A549 (cell line): ENCODE data around the gene CCL20. TPM values are rescaled to one million over a fixed set of nuclear protein-coding genes. Genes with fewer than 3 reads are reported as not detected.

Source experiments
- ATAC-seq, 2 experiments: fragments of 200-7000 bp in 1 of 2; fragments of >200 bp in 1 of 2; cut with Nextera tagmentation in 1 of 2; cut with Tn5 transposase in 1 of 2; 3 replicates each; pipeline versions ENCODE4 v1.8.0 to v1.9.1; 2018 to 2020; ENCODE audit warnings: mild to moderate bottlenecking in 1 of 2, moderate library complexity in 1 of 2
- CTCF ChIA-PET: fragments of 300-600 bp; sonication (Branson Sonifier 250); formaldehyde crosslinking; extraction: SDS; loops from one replicate; lab custom pipeline; 2021; ENCODE audit warnings: antibody characterized with exemption, inconsistent platforms; lab: Yijun Ruan, JAX
- POLR2A ChIA-PET: fragments of 350-600 bp; formaldehyde crosslinking; extraction: SDS; loops from one replicate; lab custom pipeline; 2021; ENCODE audit warnings: antibody characterized with exemption, inconsistent platforms; lab: Yijun Ruan, JAX
- DNase-seq, 2 experiments: peaks; one replicate each; pipeline versions ENCODE4 v3.0.0 to v3.0.0-alpha.2; 2011 to 2016; ENCODE audit warnings: low read depth in 1 of 2, low spot score in 1 of 2
- FAIRE-seq: peaks from 2 replicates; lab custom pipeline; 2011; peaks lifted over from hg19 to GRCh38; lab: Jason Lieb, UNC
- H3K27ac ChIP-seq, 2 experiments: fragments of >200 bp; sonication (Bioruptor Twin); formaldehyde crosslinking; 3 replicates each; pipeline ENCODE4 v1.5.1; 2016 to 2017
- H3K4me1 ChIP-seq: fragments of >200 bp; sonication (Bioruptor Twin); formaldehyde crosslinking; 3 replicates; pipeline ENCODE4 v1.6.1; 2016
- H3K4me2 ChIP-seq: fragments of >200 bp; sonication (Bioruptor Twin); formaldehyde crosslinking; 3 replicates; pipeline ENCODE4 v1.6.1; 2016
- H3K4me3 ChIP-seq: fragments of >200 bp; sonication (Bioruptor Twin); formaldehyde crosslinking; 3 replicates; pipeline ENCODE4 v1.5.1; 2016
- H3K9me3 ChIP-seq: fragments of >200 bp; sonication (Bioruptor Twin); formaldehyde crosslinking; 3 replicates; pipeline ENCODE4 v1.6.1; 2016
- BCL3 ChIP-seq: fragments of >200 bp; sonication (Bioruptor Twin); formaldehyde crosslinking; IDR thresholded peaks from 3 replicates; pipeline ENCODE4 v1.6.1; 2016
- CBX8 ChIP-seq: fragments of 200-600 bp; sonication (generic); IDR thresholded peaks from 2 replicates; pipeline ENCODE4 v1.6.1; 2016
- CHD4 ChIP-seq: fragments of 200-600 bp; sonication (generic); IDR thresholded peaks from 2 replicates; pipeline ENCODE4 v1.6.1; 2016; ENCODE audit warnings: antibody characterized with exemption, mild to moderate bottlenecking, borderline replicate concordance
- CTCF ChIP-seq: fragments of >200 bp; sonication (Bioruptor Twin); formaldehyde crosslinking; IDR thresholded peaks from 3 replicates; pipeline ENCODE4 v1.5.1; 2016
- E2F6 ChIP-seq: IDR thresholded peaks from 2 replicates; pipeline ENCODE4 v1.6.1; 2012; ENCODE audit warnings: low read depth, borderline replicate concordance
- EHF ChIP-seq: fragments of 250-450 bp; sonication (Bioruptor Pico); IDR thresholded peaks from 2 replicates; pipeline ENCODE4 v1.5.0; 2020; ENCODE audit warnings: mild to moderate bottlenecking
- ELK1 ChIP-seq: fragments of 150-350 bp; IDR thresholded peaks from 2 replicates; pipeline ENCODE4 v1.6.1; 2014; ENCODE audit warnings: low read depth, mild to moderate bottlenecking, low read length
- ESRRA ChIP-seq: fragments of 150-350 bp; IDR thresholded peaks from 2 replicates; pipeline ENCODE4 v1.6.1; 2014; ENCODE audit warnings: mild to moderate bottlenecking, low read length, borderline replicate concordance
- FOXS1 ChIP-seq: fragments of 250-450 bp; sonication (Bioruptor Pico); IDR thresholded peaks from 2 replicates; pipeline ENCODE4 v1.5.0; 2020; ENCODE audit warnings: mild to moderate bottlenecking, moderate library complexity
- HDAC2 ChIP-seq: fragments of 200-600 bp; sonication (generic); IDR thresholded peaks from 2 replicates; pipeline ENCODE4 v1.6.1; 2016
- HEYL ChIP-seq: fragments of 250-450 bp; sonication (Bioruptor Pico); IDR thresholded peaks from 2 replicates; pipeline ENCODE4 v1.8.0; 2021; ENCODE audit warnings: mild to moderate bottlenecking, moderate library complexity
- HOXA7 ChIP-seq: fragments of 250-450 bp; sonication (Bioruptor Pico); IDR thresholded peaks from 2 replicates; pipeline ENCODE4 v1.5.0; 2020; ENCODE audit warnings: mild to moderate bottlenecking, moderate library complexity
- HOXB5 ChIP-seq: fragments of 250-450 bp; sonication (Bioruptor Pico); IDR thresholded peaks from 2 replicates; pipeline ENCODE4 v1.5.0; 2020; ENCODE audit warnings: mild to moderate bottlenecking, moderate library complexity
- JUN ChIP-seq, 2 experiments: fragments of >200 bp; sonication (Bioruptor Twin); formaldehyde crosslinking; IDR thresholded peaks; 2 replicates in 1 of 2; 3 replicates in 1 of 2; pipeline ENCODE4 v1.6.1; 2016 to 2017
- JUNB ChIP-seq: fragments of >200 bp; sonication (Bioruptor Twin); formaldehyde crosslinking; IDR thresholded peaks from 2 replicates; pipeline ENCODE4 v1.6.1; 2016
- KDM5A ChIP-seq: fragments of 200-600 bp; sonication (generic); IDR thresholded peaks from 2 replicates; pipeline ENCODE4 v1.6.1; 2016; ENCODE audit warnings: antibody characterized with exemption, mild to moderate bottlenecking
- MYC ChIP-seq: IDR thresholded peaks from 2 replicates; pipeline ENCODE4 v1.6.1; 2012; ENCODE audit warnings: mild to moderate bottlenecking, inconsistent platforms, low read length, improper control_type of control experiment, borderline replicate concordance
- NFE2L2 ChIP-seq: fragments of 150-350 bp; conservative IDR thresholded peaks from 2 replicates; pipeline ENCODE4 v1.6.1; 2014; ENCODE audit warnings: low read length
- PBX3 ChIP-seq: IDR thresholded peaks from 2 replicates; pipeline ENCODE4 v1.6.1; 2012
- POLR2A ChIP-seq: IDR thresholded peaks from 2 replicates; pipeline ENCODE4 v1.6.1; 2012; ENCODE audit warnings: mild to moderate bottlenecking, low read length
- RAD21 ChIP-seq, 2 experiments: fragments of >200 bp in 1 of 2; sonication (Bioruptor Twin) in 1 of 2; formaldehyde crosslinking in 1 of 2; IDR thresholded peaks in 1 of 2; conservative IDR thresholded peaks in 1 of 2; 2 replicates in 1 of 2; 3 replicates in 1 of 2; pipeline ENCODE4 v1.6.1; 2012 to 2018; ENCODE audit warnings: inconsistent platforms in 1 of 2
- RARB ChIP-seq: fragments of 250-450 bp; sonication (Bioruptor Pico); IDR thresholded peaks from 2 replicates; pipeline ENCODE4 v1.8.0; 2021; ENCODE audit warnings: mild to moderate bottlenecking, moderate library complexity
- REST ChIP-seq: fragments of 200-600 bp; sonication (generic); IDR thresholded peaks from 2 replicates; pipeline ENCODE4 v1.6.1; 2016; ENCODE audit warnings: antibody characterized with exemption, mild to moderate bottlenecking, moderate library complexity
- USF2 ChIP-seq: fragments of 450-650 bp; IDR thresholded peaks from 2 replicates; pipeline ENCODE4 v1.6.1; 2014; ENCODE audit warnings: antibody characterized with exemption
- ZC3H11A ChIP-seq: fragments of 450-650 bp; IDR thresholded peaks from 2 replicates; pipeline ENCODE4 v1.6.1; 2014; ENCODE audit warnings: antibody characterized with exemption, mild to moderate bottlenecking
- ZNF302 ChIP-seq: fragments of 250-450 bp; sonication (Bioruptor Pico); IDR thresholded peaks from 2 replicates; pipeline ENCODE4 v1.9.0; 2021; ENCODE audit warnings: inconsistent platforms, mild to moderate bottlenecking, moderate library complexity
- ZSCAN20 ChIP-seq: fragments of 250-450 bp; sonication (Bioruptor Pico); IDR thresholded peaks from 2 replicates; pipeline ENCODE4 v1.8.0; 2022; ENCODE audit warnings: mild to moderate bottlenecking, moderate library complexity
- WGBS: methylation state at CpG from one replicate; pipeline ENCODE4 v1.1.6; 2017; ENCODE audit errors: missing lambda C conversion rate; 5-methylcytosine and 5-hydroxymethylcytosine counted together
- polyA plus RNA-seq, 4 experiments: library from polyadenylated mRNA; depleted of rRNA in 3 of 4; stranded (reverse); fragments of >200 nt; fragmentation: RNase III in 1 of 4; extraction: RNeasy Plus Mini Kit Qiagen cat#74134 plus additional on column Dnase treatment in 1 of 4; gene quantifications; 2 replicates in 3 of 4; 3 replicates in 1 of 4; pipeline ENCODE4 v1.2.3, GENCODE V29; 2011 to 2017

Gene CCL20
- polyA plus RNA-seq, 2 of the 4 experiments (the other 2 are of a cell fraction) = 0.43 to 3.4 TPM

GRCh38 chr2:227767830-227768229 lies 45.8 kb upstream of the CCL20 start:
- H3K27ac ChIP-seq = peak overlapping the region; percentile 9 to 70; a peak in 4 of 6 replicates
- ChIA-PET CTCF (interaction anchor here (1.1 to 9.4 kb wide), 5 partner anchors 109 to 529 kb away, joined by 3 to 84 read pairs (median 15); no protein-coding TSS in a partner anchor), POLR2A (no interaction called here)
- no peak overlapping the region for H3K4me2 ChIP-seq
- H3K4me3 ChIP-seq = no peak overlapping the region
- TF ChIP-seq USF2 (no peak), JUN (IDR thresholded peaks at IDR 0.05) (no peak), ELK1 (no peak), NFE2L2 (no peak), MYC (no peak), FOXS1 (CRISPR knock-in tag) (no peak), CHD4 (no peak), ZNF302 (CRISPR knock-in tag) (no peak), KDM5A (no peak), ZSCAN20 (CRISPR knock-in tag) (no peak), HOXA7 (CRISPR knock-in tag) (no peak), ESRRA (no peak), E2F6 (no peak), POLR2A (no peak), ZC3H11A (no peak)
- H3K4me1 ChIP-seq = peaks cover 19% of the 10 kb centered on the region
- WGBS = 92% methylated on average over 8 of the region's 22 CpGs
- ATAC-seq = no peak
- no peak for FAIRE-seq
- H3K9me3 ChIP-seq = no peaks in the 10 kb centered on the region
- no peak for DNase-seq

- peak in 1 of 2 experiments; percentile 27; a peak in 1 of 6 replicates for ATAC-seq
- H3K27ac ChIP-seq = peak overlapping the region in 1 of 2 experiments; percentile 67; a peak in 3 of 6 replicates
- H3K4me1 ChIP-seq = peaks cover 10% of the 10 kb centered on the region; the same call in 2 of the 3 replicates
- CTCF ChIA-PET = interaction anchor here (1.5 to 3.5 kb wide), 2 partner anchors 11 to 366 kb away, joined by 3 to 16 read pairs; no protein-coding TSS in a partner anchor
- no peaks in the 10 kb centered on the region for H3K9me3 ChIP-seq
- WGBS = 86% methylated on average over 5 of the region's 5 CpGs
- no peak overlapping the region for H3K4me2 ChIP-seq
- DNase-seq = no peak
- FAIRE-seq = no peak
- no peak overlapping the region for H3K4me3 ChIP-seq
- POLR2A ChIA-PET = no interaction called here
- TF ChIP-seq ZSCAN20 (CRISPR knock-in tag) (no peak), BCL3 (no peak), HOXB5 (CRISPR knock-in tag) (no peak), PBX3 (no peak), CTCF (no peak), HEYL (CRISPR knock-in tag) (no peak), CBX8 (no peak), REST (no peak), RAD21 (conservative IDR thresholded peaks at IDR 0.05 in 1 of 2, IDR thresholded peaks at IDR 0.05 in 1 of 2) (no peak), ELK1 (no peak), RARB (CRISPR knock-in tag) (no peak), EHF (CRISPR knock-in tag) (no peak), HDAC2 (no peak), JUNB (no peak)
These were observed 41.4 kb upstream of the CCL20 start for GRCh38 chr2:227772197-227772661.
